Activated naive CD8-positive, alpha-beta T cell treated with anti-CD3 and anti-CD28 coated beads for 36 hours (primary cell): ENCODE results near the gene S100A14. TPM values are rescaled to one million over a fixed set of nuclear protein-coding genes. Genes with fewer than 3 reads are reported as not detected.
"Not testable (repeated sequence)": the region's sequence is repeated elsewhere in the genome, so short reads cannot be mapped to it uniquely, and the experiment has no call there.

Experiments used
- DNase-seq: peaks from one replicate; pipeline ENCODE4 v3.0.0; 2021
- H3K27ac Mint-ChIP-seq: one replicate; pipeline ENCODE4 v1.8.0; 2022; ENCODE audit warnings: mild to moderate bottlenecking, moderate library complexity, mixed read lengths
- H3K27me3 Mint-ChIP-seq: one replicate; pipeline ENCODE4 v1.8.0; 2022; ENCODE audit warnings: mild to moderate bottlenecking, mixed read lengths
- H3K36me3 Mint-ChIP-seq: one replicate; pipeline ENCODE4 v1.8.0; 2021; ENCODE audit warnings: mild to moderate bottlenecking, mixed read lengths
- H3K4me1 Mint-ChIP-seq: one replicate; pipeline ENCODE4 v1.8.0; 2021; ENCODE audit warnings: mixed read lengths
- H3K4me3 Mint-ChIP-seq: one replicate; pipeline ENCODE4 v1.8.0; 2022; ENCODE audit warnings: mild to moderate bottlenecking, moderate library complexity, mixed read lengths
- H3K9me3 Mint-ChIP-seq: one replicate; pipeline ENCODE4 v1.8.0; 2022; ENCODE audit warnings: mixed read lengths
- total RNA-seq, 2 experiments: library from RNA; stranded (reverse); gene quantifications; one replicate each; pipeline ENCODE4 v1.2.3, GENCODE V29; 2021

The S100A14 gene
- total RNA-seq, 2 experiments from 2014 or later, result not detected

DNA sequence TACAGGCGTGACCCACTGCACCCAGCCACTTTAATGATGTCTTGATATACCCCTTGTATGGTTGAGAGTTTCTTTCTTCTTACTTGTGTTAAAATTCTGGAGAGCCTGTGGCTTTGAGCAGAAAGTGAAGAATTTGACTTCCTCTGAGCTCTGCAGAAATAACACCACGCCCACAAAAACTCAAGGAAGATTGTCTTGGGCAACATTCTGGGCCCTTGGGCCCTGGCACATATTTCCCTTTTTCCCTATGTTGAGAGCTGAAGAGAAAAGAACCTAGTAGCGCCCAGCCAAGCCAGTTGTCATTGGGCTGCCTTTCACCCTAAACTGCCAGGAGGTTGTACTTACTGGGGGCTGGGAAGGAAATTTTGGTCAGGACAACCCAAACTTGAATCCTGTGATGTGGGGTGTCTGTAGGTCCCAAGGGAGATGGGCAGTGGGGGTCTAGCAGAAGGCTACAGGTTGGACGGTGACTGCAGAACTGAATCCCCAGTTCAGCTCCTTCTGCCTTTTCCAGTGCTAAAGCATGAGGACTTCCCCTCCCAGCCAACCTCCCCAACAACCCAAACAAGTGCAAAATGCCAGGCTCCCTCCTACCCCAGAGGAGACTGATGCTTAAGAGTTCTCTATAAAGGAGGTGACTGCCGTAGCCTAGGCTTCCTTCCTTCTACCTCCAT is 30.7 kb upstream of the S100A14 start:
- Mint-ChIP-seq H3K4me1 (peaks cover 38% of the 10 kb centered on the region), H3K9me3 (no peaks in the 10 kb centered on the region), H3K27me3 (no peaks in the 10 kb centered on the region), H3K4me3 (no peak overlapping the region), H3K27ac (peak overlapping the region; percentile 73), H3K36me3 (peaks cover 48% of the 10 kb centered on the region)
- no peak for DNase-seq

DNA sequence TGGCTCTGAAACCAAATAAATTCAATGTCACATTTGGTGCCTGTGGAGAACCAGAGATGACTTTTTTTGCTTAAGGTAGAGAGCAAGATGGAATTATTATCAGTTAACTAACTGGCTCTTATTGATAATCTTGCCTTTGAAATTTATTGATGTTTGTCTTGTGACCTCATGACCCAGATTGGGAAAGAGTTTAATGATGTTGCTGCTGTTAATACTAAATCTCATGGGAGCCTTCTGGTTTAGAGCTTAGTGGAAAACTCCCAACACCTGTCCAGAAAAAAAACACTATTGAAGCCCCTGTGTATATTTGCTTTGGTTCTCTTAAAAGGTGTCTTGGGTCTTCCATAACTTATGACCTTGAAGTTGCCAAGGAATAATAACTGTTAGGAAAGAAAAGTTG is 27.7 kb upstream of the S100A14 start:
- Mint-ChIP-seq H3K36me3 (peaks cover 64% of the 10 kb centered on the region), H3K4me1 (peaks cover 32% of the 10 kb centered on the region), H3K9me3 (no peaks in the 10 kb centered on the region), H3K4me3 (no peak overlapping the region), H3K27me3 (no peaks in the 10 kb centered on the region), H3K27ac (no peak overlapping the region)
- no peak for DNase-seq

DNA sequence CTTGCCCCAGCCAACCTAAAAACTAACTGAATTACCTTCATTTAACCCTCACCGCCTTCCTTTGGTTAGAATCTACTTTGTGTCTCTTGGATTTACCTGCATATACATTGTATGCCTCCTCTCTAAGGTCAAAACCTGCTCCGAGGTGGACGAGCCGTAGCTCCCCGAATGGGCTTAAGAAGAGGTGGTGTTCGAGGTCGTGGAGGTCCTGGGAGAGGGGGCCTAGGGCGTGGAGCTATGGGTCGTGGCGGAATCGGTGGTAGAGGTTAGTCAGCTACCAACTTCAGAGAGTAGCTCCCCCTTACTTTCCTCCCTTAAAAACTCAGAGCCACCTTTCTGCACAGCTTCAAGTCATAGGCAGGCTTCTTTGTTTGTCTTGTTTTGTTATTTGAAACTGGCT is 27.0 kb upstream of the S100A14 start:
- Mint-ChIP-seq H3K36me3 (peaks cover 64% of the 10 kb centered on the region), H3K27ac (no peak overlapping the region), H3K9me3 (no peaks in the 10 kb centered on the region), H3K27me3 (no peaks in the 10 kb centered on the region), H3K4me1 (peaks cover 30% of the 10 kb centered on the region), H3K4me3 (no peak overlapping the region)
- no peak for DNase-seq

DNA sequence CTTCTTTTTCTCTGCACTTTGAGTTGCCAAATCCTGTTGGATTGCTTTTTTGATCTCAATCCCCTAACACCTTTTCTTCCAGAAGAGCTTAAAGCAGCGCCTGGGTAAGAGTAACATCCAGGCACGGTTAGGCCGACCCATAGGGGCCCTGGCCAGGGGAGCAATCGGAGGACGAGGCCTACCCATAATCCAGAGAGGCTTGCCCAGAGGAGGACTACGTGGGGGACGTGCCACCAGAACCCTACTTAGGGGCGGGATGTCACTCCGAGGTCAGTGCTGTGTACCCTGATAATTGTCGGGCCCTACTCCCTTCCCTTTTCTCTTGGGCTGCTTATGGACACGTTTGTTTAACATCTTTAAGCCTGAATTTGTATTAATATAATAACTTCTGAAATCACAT is 26.0 kb upstream of the S100A14 start:
- no peak for DNase-seq
- Mint-ChIP-seq H3K4me1 (peaks cover 34% of the 10 kb centered on the region), H3K36me3 (peaks cover 64% of the 10 kb centered on the region), H3K27me3 (no peaks in the 10 kb centered on the region), H3K27ac (peak overlapping the region; percentile 14), H3K9me3 (no peaks in the 10 kb centered on the region), H3K4me3 (no peak overlapping the region)

DNA sequence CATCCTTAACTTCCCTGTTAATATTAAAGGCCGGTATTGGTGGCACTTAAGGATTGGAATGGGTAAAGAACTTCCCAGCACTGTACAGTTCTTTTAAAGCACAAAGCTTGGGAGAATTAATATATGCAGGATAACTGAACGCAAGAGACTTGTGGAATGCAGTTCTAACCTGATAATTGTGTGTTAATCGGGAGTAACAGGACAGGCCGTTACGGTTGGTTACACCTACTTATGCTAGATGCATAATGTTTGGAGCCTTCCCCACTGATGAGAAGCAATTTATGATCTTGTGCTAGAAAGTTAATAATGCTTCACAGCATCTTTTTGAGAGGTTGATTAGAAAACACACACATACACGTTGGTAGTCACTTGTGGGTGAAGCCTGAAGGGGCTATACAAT is 24.7 kb upstream of the S100A14 start:
- peaks cover 35% of the 10 kb centered on the region for H3K4me1 Mint-ChIP-seq

DNA sequence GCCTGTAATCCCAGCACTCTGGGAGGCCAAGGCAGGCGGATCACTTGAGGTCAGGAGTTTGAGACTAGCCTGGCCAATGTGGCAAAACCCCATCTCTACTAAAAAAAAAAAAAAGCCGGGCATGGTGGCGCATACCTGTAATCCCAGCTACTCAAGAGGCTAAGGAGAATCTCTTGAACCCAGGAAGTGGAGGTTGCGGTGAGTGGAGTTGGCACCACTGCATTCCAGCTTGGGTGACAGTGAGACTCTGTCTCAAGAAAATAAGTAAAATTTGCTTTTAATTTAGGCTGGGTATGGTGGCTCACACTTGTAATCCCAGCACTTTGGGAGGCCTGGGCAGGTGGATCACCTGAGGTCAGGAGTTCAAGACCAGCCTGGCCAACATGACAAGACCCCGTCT is 24.1 kb upstream of the S100A14 start:
- peaks cover 63% of the 10 kb centered on the region for H3K36me3 Mint-ChIP-seq
- DNase-seq, H3K27ac Mint-ChIP-seq: not testable (repeated sequence)

More for the DNA sequence above, 24.7 kb upstream of the S100A14 start:
- Mint-ChIP-seq H3K27me3 (no peaks in the 10 kb centered on the region), H3K9me3 (no peaks in the 10 kb centered on the region), H3K36me3 (peaks cover 66% of the 10 kb centered on the region), H3K27ac (no peak overlapping the region), H3K4me3 (no peak overlapping the region)
- no peak for DNase-seq

DNA sequence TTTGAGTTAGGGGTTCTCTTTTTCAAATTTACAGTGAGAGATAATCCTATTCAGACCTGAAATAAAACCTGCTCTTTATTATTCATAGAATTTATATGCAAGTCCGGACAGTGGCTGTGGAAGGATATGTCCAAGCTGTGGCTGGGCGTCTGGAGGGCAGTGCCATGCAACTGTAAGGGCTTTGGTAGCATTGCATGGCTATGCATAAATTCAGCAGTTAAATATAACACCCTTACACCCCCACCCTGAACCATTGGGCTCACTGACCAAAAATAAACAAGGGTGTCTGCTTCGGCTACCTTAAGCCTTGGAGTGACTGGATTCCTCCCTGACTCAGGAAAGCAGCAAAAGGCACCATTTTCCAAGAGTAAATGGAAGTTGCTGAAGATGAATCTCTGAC is 23.2 kb upstream of the S100A14 start:
- Mint-ChIP-seq H3K36me3 (peaks cover 62% of the 10 kb centered on the region), H3K4me3 (no peak overlapping the region), H3K4me1 (peaks cover 36% of the 10 kb centered on the region), H3K27ac (no peak overlapping the region), H3K27me3 (no peaks in the 10 kb centered on the region), H3K9me3 (no peaks in the 10 kb centered on the region)
- no peak for DNase-seq

More for the DNA sequence above, 24.1 kb upstream of the S100A14 start:
- peaks cover 37% of the 10 kb centered on the region for H3K4me1 Mint-ChIP-seq
- H3K27me3 Mint-ChIP-seq, H3K4me3 Mint-ChIP-seq, H3K9me3 Mint-ChIP-seq: not testable (repeated sequence)

DNA sequence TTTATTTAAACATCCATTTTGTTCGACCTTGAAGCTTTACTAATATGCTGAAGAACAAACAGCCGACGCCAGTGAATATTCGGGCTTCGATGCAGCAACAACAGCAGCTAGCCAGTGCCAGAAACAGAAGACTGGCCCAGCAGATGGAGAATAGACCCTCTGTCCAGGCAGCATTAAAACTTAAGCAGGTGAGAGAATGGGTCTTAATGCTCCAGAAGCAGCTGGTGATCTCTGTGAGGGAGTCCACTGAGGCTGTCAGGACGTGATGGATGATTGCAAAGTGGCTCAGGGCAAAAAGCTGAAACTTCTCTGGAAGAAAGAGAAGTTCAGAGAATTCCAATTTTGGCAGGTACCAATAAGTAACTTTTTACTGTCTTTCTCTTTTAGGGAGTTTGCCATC is 22.1 kb upstream of the S100A14 start:
- H3K4me3 Mint-ChIP-seq, result no peak overlapping the region
- DNase-seq, result no peak
- H3K27me3 Mint-ChIP-seq, result no peaks in the 10 kb centered on the region
- H3K27ac Mint-ChIP-seq, result no peak overlapping the region
- H3K9me3 Mint-ChIP-seq, result no peaks in the 10 kb centered on the region
- H3K36me3 Mint-ChIP-seq, result peaks cover 59% of the 10 kb centered on the region
- peaks cover 31% of the 10 kb centered on the region for H3K4me1 Mint-ChIP-seq

DNA sequence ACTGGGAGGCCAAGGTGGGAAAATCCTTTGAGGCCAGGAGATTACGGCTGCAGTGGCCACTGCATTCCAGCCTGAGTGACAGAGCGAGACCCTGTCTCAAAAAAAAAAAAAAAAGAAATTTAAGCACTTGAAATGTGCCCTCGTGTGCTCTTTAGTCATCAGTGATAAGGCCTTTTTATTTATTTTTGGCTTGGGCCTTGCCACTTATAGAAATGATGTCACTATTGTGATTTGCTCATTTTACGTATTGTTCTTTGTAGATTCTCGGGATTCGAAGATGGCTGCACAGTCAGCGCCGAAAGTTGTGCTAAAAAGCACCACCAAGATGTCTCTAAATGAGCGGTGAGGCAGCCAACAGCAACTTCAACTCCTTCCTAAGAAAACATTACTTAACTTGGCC is 20.2 kb upstream of the S100A14 start:
- Mint-ChIP-seq H3K27me3 (no peaks in the 10 kb centered on the region), H3K27ac (peak overlapping the region; percentile 97), H3K4me3 (peak overlapping the region; percentile 94), H3K36me3 (peaks cover 49% of the 10 kb centered on the region), H3K4me1 (peaks cover 31% of the 10 kb centered on the region), H3K9me3 (no peaks in the 10 kb centered on the region)
- no peak for DNase-seq

DNA sequence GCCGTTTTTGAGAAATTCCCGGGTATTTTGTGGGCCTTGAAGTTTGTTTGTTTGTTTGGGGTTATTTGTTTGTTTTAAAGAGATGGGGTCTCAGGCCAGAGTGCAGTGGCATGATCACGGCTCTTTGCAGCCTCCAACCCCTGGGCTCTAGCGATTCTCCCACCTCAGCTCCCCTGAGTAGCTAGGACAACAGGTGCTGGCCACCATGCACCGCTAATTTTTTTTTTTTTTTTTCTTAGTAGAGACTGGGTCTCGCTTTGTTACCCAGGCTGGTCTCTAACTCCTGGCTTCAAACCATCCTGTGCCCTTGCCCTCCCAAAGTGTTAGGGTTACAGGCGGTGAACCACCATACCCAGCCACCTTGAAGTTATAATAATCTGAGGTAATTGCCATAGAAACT is 19.7 kb upstream of the S100A14 start:
- peaks cover 46% of the 10 kb centered on the region for H3K36me3 Mint-ChIP-seq
- no peaks in the 10 kb centered on the region for H3K27me3 Mint-ChIP-seq
- H3K27ac Mint-ChIP-seq, result peak overlapping the region; percentile 97
- no peaks in the 10 kb centered on the region for H3K9me3 Mint-ChIP-seq
- peak overlapping the region; percentile 94 for H3K4me3 Mint-ChIP-seq
- no peak for DNase-seq
- H3K4me1 Mint-ChIP-seq, result peaks cover 28% of the 10 kb centered on the region

DNA sequence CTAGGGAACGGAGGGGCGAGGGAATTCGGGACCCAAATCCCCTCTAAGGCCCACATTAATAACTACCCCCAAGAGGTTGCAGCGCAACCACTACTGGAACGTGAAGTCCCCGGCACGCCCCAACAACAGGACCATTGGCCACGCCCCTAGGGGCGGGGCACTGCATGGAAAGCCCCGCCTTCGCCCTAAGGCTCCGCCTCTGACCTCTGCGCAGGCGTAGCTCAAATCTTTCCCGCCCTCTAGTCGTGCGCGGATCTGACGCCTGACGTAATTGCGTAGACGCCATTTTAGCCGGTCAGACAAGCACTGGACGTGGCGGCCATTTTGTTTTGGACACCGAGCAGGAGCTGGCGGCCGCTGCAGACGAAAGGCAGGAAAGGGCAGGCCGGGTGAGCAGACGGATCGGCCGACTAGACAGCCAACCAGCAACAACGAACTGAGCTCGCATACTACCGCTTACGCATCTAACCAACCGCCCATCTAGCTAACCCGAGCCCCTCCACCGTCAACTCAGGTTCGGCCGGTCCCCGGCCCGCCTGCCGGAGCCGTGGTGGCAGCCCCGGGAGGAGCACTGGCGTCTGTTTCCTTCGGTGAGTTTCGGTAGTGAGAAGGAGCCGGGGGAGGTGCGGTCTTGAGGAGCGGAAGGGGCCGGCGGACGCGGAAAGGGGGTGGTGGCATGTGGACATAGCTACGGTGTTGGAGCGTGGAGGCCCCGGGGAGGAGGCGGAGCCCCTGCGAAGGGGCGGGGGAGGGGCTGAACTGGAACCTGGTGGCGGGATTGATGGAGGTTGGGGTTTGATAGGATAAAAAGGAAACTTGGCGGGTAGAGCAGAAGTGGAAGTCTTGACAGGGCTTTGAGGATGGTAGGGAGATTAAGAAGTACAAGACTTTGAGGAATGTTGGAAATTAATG is 17.9 kb upstream of the S100A14 start, which contains the start of gene CHTOP:
Gene CHTOP (plus strand): TSS at position 313 of the 912 bp plus-strand sequence. CDS start 2,523 bp downstream, outside the sequence.
- H3K27me3 Mint-ChIP-seq, result no peaks in the 10 kb centered on the region
- peak within 1 kb of the TSS; percentile 97 for H3K27ac Mint-ChIP-seq
- H3K4me1 Mint-ChIP-seq, result peaks cover 28% of the 10 kb centered on the region
- H3K4me3 Mint-ChIP-seq, result peak within 1 kb of the TSS; percentile 94
- no peaks in the 10 kb centered on the region for H3K9me3 Mint-ChIP-seq
- DNase-seq, result peak; percentile 95
- peaks cover 40% of the 10 kb centered on the region for H3K36me3 Mint-ChIP-seq

DNA sequence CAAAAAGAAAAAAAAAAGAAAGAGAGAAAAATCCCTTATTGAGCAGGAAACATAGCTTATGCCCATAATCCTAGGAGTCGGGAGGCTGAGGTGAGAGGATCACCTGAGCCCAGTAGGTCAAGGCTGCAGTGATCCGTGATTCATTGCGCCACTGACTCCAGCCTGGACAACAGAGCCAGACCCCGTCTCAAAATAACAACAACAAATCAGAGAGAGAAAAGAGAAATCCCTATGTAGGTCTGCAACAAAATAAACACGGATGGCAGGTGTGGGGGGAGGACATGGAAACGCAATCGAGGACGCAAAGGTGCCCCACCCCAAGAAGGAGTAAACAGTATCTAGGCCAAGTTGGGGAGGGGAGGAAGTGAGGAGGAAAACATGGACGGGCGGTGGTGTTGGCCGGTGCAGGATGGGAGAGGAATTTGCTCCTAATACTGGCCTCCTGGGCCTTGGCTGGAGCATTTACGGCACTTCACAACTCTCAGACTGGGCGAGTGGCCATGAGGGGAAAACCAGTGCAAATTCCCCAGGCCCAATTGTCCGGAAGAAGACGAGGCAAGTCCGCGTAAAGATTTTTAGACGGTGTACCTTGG is 17.1 kb upstream of the S100A14 start:
- no peaks in the 10 kb centered on the region for H3K27me3 Mint-ChIP-seq
- peaks cover 39% of the 10 kb centered on the region for H3K36me3 Mint-ChIP-seq
- H3K4me1 Mint-ChIP-seq, result peaks cover 26% of the 10 kb centered on the region
- peak overlapping the region; percentile 94 for H3K4me3 Mint-ChIP-seq
- no peaks in the 10 kb centered on the region for H3K9me3 Mint-ChIP-seq
- no peak for DNase-seq
- H3K27ac Mint-ChIP-seq, result peak overlapping the region; percentile 97

DNA sequence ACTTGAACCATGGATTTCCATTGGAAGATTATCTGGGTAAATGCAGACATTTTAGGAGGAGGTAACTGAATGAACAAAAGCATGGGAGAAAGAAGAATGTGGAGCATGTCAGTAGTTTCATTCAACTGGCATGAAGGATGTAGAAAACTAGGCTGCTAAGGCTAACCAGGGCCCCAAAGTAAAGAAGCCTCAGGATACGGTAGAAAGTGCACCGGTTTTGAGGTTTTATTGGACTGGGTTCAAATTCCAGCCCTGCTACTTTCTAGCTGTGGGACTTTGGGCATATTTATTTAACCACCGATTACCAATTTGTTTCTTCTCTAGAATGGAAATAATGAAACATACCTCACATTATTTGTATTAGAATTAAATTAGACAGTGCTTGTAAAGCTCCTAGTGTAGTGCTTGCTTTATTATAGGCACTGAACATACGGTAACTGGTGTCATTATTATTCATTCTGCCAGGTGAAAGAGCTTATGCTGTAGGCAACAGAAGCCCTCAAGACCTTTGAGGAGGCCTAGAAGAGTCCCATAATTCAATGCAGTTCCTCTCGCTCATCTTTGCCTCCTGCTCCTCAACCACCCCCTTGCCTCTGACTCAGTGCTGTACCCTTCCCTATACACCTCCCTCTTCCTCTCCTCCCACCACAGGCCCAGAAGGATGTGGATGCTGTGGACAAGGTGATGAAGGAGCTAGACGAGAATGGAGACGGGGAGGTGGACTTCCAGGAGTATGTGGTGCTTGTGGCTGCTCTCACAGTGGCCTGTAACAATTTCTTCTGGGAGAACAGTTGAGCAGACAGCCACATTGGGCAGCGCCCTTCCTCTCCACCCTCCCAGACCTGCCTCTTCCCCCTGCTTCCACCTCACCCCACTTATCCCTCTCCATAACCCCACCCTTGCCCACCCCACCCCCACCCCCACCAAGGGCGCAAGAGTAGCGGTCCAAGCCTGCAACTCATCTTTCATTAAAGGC is 15.2 kb upstream of the S100A14 start:
- Mint-ChIP-seq H3K9me3 (no peaks in the 10 kb centered on the region), H3K4me1 (peaks cover 13% of the 10 kb centered on the region), H3K4me3 (no peak overlapping the region), H3K36me3 (peaks cover 24% of the 10 kb centered on the region), H3K27ac (peak overlapping the region; percentile 54), H3K27me3 (peaks cover 5% of the 10 kb centered on the region)
- DNase-seq, result no peak

DNA sequence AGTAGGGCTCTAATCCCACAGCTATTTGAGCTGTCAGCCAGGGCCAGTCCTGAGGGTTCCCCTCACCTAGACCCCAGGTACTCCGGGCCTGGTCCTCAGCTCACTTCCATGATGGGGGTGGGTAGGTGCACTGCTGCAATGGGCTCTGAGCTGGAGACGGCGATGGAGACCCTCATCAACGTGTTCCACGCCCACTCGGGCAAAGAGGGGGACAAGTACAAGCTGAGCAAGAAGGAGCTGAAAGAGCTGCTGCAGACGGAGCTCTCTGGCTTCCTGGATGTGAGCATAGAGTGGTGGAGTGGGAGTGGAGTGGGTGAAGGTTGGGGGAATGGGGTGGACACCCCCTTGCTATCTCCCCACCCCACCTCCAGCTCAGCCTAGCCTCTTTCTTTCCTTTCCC is 14.3 kb upstream of the S100A14 start:
- H3K4me3 Mint-ChIP-seq, result no peak overlapping the region
- no peak overlapping the region for H3K27ac Mint-ChIP-seq
- peaks cover 10% of the 10 kb centered on the region for H3K4me1 Mint-ChIP-seq
- peaks cover 5% of the 10 kb centered on the region for H3K27me3 Mint-ChIP-seq
- H3K9me3 Mint-ChIP-seq, result no peaks in the 10 kb centered on the region
- peaks cover 16% of the 10 kb centered on the region for H3K36me3 Mint-ChIP-seq
- DNase-seq, result no peak
